BJ (cell line): ENCODE measurements around the gene SORCS2. TPM values are rescaled to one million over a fixed set of nuclear protein-coding genes. Genes with fewer than 3 reads are reported as not detected.

Source experiments
- CTCF ChIA-PET: fragments of 350-600 bp; formaldehyde crosslinking; extraction: SDS; loops from one replicate; lab custom pipeline; 2021; ENCODE audit warnings: antibody characterized with exemption, inconsistent platforms; lab: Yijun Ruan, JAX
- POLR2A ChIA-PET: fragments of 300-600 bp; sonication (Branson Sonifier 250); formaldehyde crosslinking; extraction: SDS; loops from one replicate; lab custom pipeline; 2021; ENCODE audit warnings: antibody characterized with exemption; lab: Charles Lee
- DNase-seq: peaks from one replicate; pipeline ENCODE4 v3.0.0-alpha.2; 2011; ENCODE audit warnings: low read depth
- H3K27me3 ChIP-seq: 2 replicates; pipeline ENCODE4 v1.6.0; 2011; ENCODE audit warnings: low read length; ENCODE audit not compliant: control insufficient read depth, insufficient read depth
- H3K36me3 ChIP-seq: 2 replicates; pipeline ENCODE4 v1.5.1; 2011; ENCODE audit warnings: low read length; ENCODE audit not compliant: control insufficient read depth, insufficient read depth
- H3K4me3 ChIP-seq: 2 replicates; pipeline ENCODE4 v1.5.1; 2011; ENCODE audit warnings: low read depth, mild to moderate bottlenecking, control low read depth, low read length
- CTCF ChIP-seq: IDR thresholded peaks from 2 replicates; pipeline ENCODE4 v1.5.1; 2011; ENCODE audit warnings: low read depth, mild to moderate bottlenecking, control low read depth, inconsistent platforms, low read length, moderate library complexity; ENCODE audit not compliant: insufficient read depth
- polyA plus RNA-seq: library from polyadenylated mRNA; depleted of rRNA; stranded (reverse); fragments of >200 nt; gene quantifications from 2 replicates; pipeline ENCODE4 v1.2.3, GENCODE V29; 2011

The SORCS2 gene
- polyA plus RNA-seq, 1 experiment, result 0.63 TPM

- no peak for TF ChIP-seq CTCF
- Histone ChIP-seq H3K4me3 (no peak overlapping the region), H3K36me3 (no peaks in the 10 kb centered on the region), H3K27me3 (peaks cover 10% of the 10 kb centered on the region)
- no peak for DNase-seq
- CTCF ChIA-PET, result no interaction called here
- POLR2A ChIA-PET, result no interaction called here
Observed at GRCh38 chr4:7666011-7666410, 473.7 kb downstream of the SORCS2 start.

DNA sequence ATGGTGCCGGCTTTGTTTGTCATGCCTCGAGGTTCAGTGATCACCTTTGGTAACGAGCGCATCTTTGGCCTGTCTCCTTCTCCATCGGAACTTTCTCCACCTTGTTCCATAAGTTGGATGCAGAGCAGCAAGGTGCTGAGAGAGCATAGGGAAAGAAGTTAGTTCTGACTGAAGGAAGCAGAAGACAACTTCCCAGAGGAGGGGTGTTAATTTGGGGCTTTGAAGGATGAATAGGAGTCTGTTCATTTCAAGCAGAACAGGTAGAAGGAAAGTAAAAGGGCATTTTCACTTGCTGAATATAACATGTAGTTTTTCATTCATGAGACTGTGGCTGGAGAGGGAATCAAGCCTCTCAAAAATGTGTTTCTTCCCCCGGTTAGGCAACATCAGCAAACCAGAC lies 474.4 kb downstream of the SORCS2 start:
- no peak for DNase-seq
- ChIA-PET POLR2A (no interaction called here), CTCF (no interaction called here)
- Histone ChIP-seq H3K27me3 (peaks cover 10% of the 10 kb centered on the region), H3K4me3 (no peak overlapping the region), H3K36me3 (no peaks in the 10 kb centered on the region)
- no peak for TF ChIP-seq CTCF

DNA sequence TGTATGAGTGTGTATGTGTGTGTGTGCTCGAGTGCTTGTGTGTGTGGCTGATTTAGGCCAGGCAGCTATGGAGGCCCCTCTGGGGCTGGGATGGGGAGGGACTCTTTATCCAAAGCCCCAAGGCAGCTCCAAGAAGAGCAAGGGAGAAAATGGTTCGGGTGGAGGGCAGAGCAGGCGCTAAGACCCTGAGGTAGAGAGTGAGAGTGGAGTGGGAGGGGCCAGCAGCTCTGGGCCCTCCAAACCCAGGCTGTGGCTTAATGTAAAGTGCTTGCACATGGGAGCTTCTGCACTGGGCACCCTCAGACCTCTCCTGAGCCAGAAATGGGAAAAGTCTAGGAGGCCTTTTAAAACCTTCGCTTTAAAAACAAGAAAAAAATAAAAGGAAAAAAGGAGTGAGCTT lies 475.9 kb downstream of the SORCS2 start:
- H3K4me3 ChIP-seq, result no peak overlapping the region
- no peak for DNase-seq
- peaks cover 10% of the 10 kb centered on the region for H3K27me3 ChIP-seq
- POLR2A ChIA-PET, result no interaction called here
- H3K36me3 ChIP-seq, result no peaks in the 10 kb centered on the region
- CTCF ChIA-PET, result interaction anchor here (1.2 kb wide), 1 partner anchor 29 kb away, joined by 3 read pairs; no protein-coding TSS in a partner anchor
- TF ChIP-seq CTCF, result no peak

GRCh38 chr4:7668826-7669225 lies 476.5 kb downstream of the SORCS2 start:
- POLR2A ChIA-PET, result no interaction called here
- TF ChIP-seq CTCF, result no peak
- no peak overlapping the region for H3K4me3 ChIP-seq
- H3K36me3 ChIP-seq, result no peaks in the 10 kb centered on the region
- CTCF ChIA-PET, result no interaction called here
- H3K27me3 ChIP-seq, result peaks cover 10% of the 10 kb centered on the region
- no peak for DNase-seq

- DNase-seq, result no peak
- Histone ChIP-seq H3K27me3 (peaks cover 7% of the 10 kb centered on the region), H3K36me3 (no peaks in the 10 kb centered on the region), H3K4me3 (no peak overlapping the region)
- CTCF ChIA-PET, result no interaction called here
- POLR2A ChIA-PET, result no interaction called here
- TF ChIP-seq CTCF, result no peak
Observed at GRCh38 chr4:7672601-7673000, 480.3 kb downstream of the SORCS2 start.
